ENCODE results near the gene OTC. TPM values are rescaled to one million over a fixed set of nuclear protein-coding genes. Genes with fewer than 3 reads are reported as not detected.

Gene OTC
- total RNA-seq, 1 donor from 2014 or later = not detected

DNA sequence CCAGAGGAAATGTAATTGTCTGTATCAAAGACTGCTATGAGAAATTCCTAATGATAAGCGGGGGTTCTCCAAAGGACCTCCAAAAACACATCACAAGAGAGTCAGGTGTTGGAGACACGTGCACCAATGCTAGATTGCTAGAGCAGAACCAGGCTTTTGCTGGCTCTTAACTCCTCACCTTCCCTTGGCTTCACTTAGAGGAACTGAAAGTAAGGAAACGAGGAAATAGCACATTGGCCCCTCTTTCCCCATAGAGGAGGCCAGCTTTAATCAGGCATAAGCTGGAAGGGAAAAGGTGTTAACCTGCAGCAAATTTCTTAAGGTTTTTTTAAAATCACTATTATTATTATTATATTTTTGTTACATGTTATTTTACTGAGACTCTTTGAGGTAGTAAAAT lies 13.6 kb downstream of the OTC start:
- DNase-seq (ENCODE audit: extremely low spot score, unreplicated experiment) = no peak
- no peaks in the 10 kb centered on the region for H3K9me3 Mint-ChIP-seq (ENCODE audit: unreplicated experiment)
- H3K27me3 Mint-ChIP-seq (ENCODE audit: unreplicated experiment) = peaks cover 5% of the 10 kb centered on the region
- no peaks in the 10 kb centered on the region for H3K4me1 Mint-ChIP-seq (ENCODE audit: unreplicated experiment)
- TF ChIP-seq, protein P1, sequence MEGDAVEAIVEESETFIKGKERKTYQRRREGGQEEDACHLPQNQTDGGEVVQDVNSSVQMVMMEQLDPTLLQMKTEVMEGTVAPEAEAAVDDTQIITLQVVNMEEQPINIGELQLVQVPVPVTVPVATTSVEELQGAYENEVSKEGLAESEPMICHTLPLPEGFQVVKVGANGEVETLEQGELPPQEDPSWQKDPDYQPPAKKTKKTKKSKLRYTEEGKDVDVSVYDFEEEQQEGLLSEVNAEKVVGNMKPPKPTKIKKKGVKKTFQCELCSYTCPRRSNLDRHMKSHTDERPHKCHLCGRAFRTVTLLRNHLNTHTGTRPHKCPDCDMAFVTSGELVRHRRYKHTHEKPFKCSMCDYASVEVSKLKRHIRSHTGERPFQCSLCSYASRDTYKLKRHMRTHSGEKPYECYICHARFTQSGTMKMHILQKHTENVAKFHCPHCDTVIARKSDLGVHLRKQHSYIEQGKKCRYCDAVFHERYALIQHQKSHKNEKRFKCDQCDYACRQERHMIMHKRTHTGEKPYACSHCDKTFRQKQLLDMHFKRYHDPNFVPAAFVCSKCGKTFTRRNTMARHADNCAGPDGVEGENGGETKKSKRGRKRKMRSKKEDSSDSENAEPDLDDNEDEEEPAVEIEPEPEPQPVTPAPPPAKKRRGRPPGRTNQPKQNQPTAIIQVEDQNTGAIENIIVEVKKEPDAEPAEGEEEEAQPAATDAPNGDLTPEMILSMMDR (IDR thresholded peaks at IDR 0.05) = no peak
- no peak overlapping the region for H3K4me3 Mint-ChIP-seq (ENCODE audit: unreplicated experiment)
- H3K27ac Mint-ChIP-seq (ENCODE audit: unreplicated experiment) = no peak overlapping the region
- H3K36me3 Mint-ChIP-seq (ENCODE audit: unreplicated experiment) = no peaks in the 10 kb centered on the region

DNA sequence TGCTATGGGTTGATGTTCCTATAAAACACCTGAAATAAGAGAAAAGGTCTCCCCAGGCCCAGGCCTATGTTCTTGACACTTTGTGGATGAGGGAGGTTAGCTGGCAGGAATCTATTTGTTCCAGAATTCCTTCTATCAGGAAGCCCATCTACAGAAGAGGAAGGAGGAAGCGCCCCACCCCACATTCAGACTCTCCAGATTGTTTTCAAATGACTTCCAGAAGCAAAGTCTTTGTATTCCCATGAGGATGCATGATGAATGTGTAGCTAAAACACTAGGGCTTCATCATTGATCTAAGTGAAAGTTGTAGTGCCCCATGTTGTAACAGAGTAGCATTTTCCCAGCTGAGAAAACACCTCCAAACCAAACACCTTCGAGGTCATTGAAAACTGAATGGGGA lies 16.4 kb downstream of the OTC start:
- no peak for DNase-seq (ENCODE audit: extremely low spot score, unreplicated experiment)
- no peak overlapping the region for H3K4me3 Mint-ChIP-seq (ENCODE audit: unreplicated experiment)
- TF ChIP-seq, protein P1 (IDR thresholded peaks at IDR 0.05) = no peak
- H3K27me3 Mint-ChIP-seq (ENCODE audit: unreplicated experiment) = peaks cover 5% of the 10 kb centered on the region
- H3K9me3 Mint-ChIP-seq (ENCODE audit: unreplicated experiment) = no peaks in the 10 kb centered on the region
- no peaks in the 10 kb centered on the region for H3K36me3 Mint-ChIP-seq (ENCODE audit: unreplicated experiment)
- H3K27ac Mint-ChIP-seq (ENCODE audit: unreplicated experiment) = no peak overlapping the region
- H3K4me1 Mint-ChIP-seq (ENCODE audit: unreplicated experiment) = no peaks in the 10 kb centered on the region

DNA sequence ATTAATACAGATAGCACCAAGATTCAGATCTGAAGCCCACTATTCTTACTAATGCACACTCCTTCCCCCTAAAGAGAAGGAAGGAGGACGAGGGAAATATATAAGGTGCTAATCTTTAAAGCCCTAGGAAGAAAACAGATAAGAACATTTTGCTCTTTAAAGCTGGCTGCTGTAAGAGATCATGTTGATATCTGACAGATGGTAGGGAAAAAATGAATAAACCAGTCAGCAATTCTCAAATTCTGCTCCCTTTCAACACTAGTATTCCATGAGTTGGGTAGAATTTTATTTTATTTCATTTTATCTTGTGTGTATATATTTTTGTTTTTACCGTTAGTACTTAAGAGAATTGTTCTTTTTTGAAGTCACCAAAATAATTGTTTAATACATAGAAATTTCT lies 19.2 kb downstream of the OTC start:
- DNase-seq (ENCODE audit: extremely low spot score, unreplicated experiment) = no peak
- TF ChIP-seq, protein P1 (IDR thresholded peaks at IDR 0.05) = no peak
- Mint-ChIP-seq H3K9me3 (ENCODE audit: unreplicated experiment) (no peaks in the 10 kb centered on the region), H3K36me3 (ENCODE audit: unreplicated experiment) (no peaks in the 10 kb centered on the region), H3K27ac (ENCODE audit: unreplicated experiment) (no peak overlapping the region), H3K4me1 (ENCODE audit: unreplicated experiment) (no peaks in the 10 kb centered on the region), H3K27me3 (ENCODE audit: unreplicated experiment) (no peaks in the 10 kb centered on the region), H3K4me3 (ENCODE audit: unreplicated experiment) (no peak overlapping the region)

DNA sequence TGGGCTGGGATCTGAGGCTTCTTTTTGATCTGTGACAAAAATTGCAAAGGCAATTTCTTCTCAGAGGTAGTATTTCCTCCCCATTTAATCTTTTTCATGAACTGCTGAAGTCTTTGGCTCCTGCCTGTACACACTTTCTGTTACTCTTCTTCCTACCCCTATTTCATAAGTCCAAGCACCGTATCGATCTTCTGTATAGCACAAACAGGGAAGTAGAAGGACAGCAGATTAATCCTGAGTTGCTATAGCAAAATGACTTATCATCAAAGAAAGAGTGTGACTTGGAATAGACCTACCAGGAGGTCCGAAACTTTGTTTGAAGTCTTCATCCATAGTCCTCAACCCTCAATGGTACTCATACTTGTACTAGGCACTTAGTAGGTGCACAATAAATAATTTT lies 22.0 kb downstream of the OTC start:
- Mint-ChIP-seq H3K36me3 (ENCODE audit: unreplicated experiment) (no peaks in the 10 kb centered on the region), H3K9me3 (ENCODE audit: unreplicated experiment) (peaks cover 4% of the 10 kb centered on the region), H3K27me3 (ENCODE audit: unreplicated experiment) (no peaks in the 10 kb centered on the region), H3K27ac (ENCODE audit: unreplicated experiment) (no peak overlapping the region), H3K4me3 (ENCODE audit: unreplicated experiment) (no peak overlapping the region), H3K4me1 (ENCODE audit: unreplicated experiment) (no peaks in the 10 kb centered on the region)
- no peak for DNase-seq (ENCODE audit: extremely low spot score, unreplicated experiment)
- TF ChIP-seq, protein P1 (IDR thresholded peaks at IDR 0.05) = no peak

DNA sequence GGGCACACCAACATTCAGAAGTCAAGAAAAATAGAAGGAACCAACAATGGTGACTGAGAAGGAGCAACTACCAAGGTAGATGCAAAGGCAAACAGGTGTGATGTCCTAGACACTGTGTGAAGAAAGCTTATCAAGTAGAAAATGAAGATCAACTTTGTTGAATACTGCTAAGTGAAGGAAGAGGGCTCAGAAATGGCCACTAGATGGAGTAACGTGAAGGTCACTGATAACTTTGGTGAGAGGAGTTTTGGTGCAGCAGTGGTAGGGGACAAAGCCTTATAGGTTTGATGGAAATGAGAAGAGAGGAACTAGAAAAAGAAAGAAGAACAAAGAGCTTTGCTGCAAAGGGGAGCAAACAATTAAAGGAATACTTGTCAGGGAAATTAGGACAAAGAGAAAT lies 23.5 kb downstream of the OTC start:
- Mint-ChIP-seq H3K9me3 (ENCODE audit: unreplicated experiment) (peaks cover 4% of the 10 kb centered on the region), H3K4me3 (ENCODE audit: unreplicated experiment) (no peak overlapping the region), H3K4me1 (ENCODE audit: unreplicated experiment) (no peaks in the 10 kb centered on the region), H3K27me3 (ENCODE audit: unreplicated experiment) (no peaks in the 10 kb centered on the region), H3K27ac (ENCODE audit: unreplicated experiment) (no peak overlapping the region), H3K36me3 (ENCODE audit: unreplicated experiment) (no peaks in the 10 kb centered on the region)
- TF ChIP-seq, protein P1 (IDR thresholded peaks at IDR 0.05) = peak; percentile 32
- DNase-seq (ENCODE audit: extremely low spot score, unreplicated experiment) = no peak
